ENCODE measurements around the gene GDPD5.
"Not testable (repeated sequence)": the region's sequence is repeated elsewhere in the genome, so short reads cannot be mapped to it uniquely, and the experiment has no call there.

GDPD5 gene

DNA sequence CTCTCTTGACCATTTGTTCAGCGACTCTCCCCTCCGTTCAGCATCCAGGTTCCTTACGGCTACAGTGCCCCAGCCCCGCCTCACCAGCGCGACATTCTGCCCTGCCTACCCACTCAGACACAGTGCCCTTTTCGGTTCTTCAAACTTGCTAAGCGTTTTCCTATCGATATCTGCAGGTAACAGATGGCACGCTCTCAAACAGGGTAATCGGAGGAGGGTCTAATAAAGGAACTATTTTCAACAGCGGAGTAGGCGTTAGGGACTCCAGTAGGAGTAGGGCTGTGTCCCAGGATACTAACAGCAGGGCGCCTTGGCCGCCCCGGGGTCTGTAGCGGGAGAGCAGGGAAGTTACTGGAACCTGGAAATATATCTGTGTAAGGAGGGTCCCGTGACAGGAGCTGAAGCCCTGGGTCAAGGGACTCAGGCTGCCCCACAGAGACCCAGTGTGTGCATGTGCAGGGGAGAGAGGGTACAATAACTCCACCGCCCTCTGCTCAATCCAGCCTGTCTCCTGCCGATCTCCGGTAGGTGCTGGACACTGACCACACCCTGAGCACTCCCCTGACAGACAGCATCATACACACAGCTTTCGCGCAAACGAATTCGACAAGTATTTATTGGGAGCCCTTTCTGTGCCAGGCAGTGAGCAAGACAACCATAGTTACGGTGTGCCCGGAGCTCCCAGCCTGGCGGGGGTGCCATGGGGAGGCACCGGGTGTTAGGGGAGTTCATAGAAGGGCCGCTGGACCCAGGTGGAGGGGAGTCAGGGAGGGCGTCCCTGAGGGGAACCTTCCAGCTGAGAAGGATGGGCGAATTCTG lies 94.8 kb downstream of the GDPD5 start:
- no peak for DNase-seq (ENCODE audit: low read depth in 4 of 4, low spot score in 1 of 4)

DNA sequence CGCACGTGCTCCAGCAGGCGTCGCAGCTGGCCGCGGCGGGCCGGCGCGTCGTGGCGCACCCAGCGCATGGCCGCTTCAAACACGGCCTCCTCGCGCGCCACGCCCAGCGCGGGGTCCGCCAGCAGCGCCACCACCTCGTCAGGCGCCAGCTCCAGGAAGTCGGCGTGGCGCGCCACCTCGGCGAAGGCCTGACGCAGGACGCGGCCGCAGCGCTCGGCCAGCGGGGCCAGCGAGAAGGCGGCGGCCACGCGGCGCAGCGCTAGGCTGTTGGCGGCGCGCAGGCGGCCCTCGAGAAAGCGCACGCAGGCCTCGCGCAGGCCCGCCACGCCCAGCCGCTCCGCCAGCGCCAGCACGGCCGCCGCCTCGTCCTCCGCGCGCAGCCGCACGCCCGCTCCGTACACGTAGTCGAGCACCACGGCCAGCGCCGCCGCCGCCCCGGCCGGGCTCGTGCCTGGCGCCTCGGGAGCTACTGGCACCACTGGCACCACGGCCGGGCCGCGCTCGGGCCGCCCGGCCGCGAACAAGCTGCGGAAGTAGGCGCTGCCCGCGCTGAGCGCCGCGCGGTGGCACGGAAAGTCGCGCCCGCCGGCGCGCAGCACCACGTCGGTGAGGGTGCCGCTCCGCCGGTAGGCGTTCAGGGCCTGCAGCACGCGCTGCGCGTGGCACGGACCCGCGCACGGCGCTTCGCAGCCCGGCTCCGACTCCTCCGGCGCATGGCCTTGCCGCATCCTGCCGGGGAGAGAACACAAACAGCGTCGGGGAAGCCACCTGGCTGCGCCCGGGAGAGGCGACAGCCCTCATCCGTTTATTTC lies 95.6 kb downstream of the GDPD5 start:
- DNase-seq (ENCODE audit: low read depth in 4 of 4, low spot score in 1 of 4) = peak in 3 of 4 experiments; percentile 37 to 44 (median 37)

DNA sequence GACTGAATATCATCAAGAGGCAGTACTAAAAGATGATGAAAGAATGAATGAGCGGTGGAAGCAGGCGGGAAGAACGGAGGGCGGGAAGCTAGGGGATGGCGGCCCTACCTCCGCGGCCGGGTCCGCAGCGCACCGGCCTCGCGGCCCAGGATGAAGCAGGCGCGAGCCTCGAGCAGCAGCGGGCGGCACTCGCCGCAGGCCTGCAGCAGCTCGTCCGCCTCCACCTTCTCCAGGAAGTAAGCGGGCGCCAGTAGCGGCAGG lies 96.2 kb downstream of the GDPD5 start:
- no peak for DNase-seq (ENCODE audit: low read depth in 4 of 4, low spot score in 1 of 4)

DNA sequence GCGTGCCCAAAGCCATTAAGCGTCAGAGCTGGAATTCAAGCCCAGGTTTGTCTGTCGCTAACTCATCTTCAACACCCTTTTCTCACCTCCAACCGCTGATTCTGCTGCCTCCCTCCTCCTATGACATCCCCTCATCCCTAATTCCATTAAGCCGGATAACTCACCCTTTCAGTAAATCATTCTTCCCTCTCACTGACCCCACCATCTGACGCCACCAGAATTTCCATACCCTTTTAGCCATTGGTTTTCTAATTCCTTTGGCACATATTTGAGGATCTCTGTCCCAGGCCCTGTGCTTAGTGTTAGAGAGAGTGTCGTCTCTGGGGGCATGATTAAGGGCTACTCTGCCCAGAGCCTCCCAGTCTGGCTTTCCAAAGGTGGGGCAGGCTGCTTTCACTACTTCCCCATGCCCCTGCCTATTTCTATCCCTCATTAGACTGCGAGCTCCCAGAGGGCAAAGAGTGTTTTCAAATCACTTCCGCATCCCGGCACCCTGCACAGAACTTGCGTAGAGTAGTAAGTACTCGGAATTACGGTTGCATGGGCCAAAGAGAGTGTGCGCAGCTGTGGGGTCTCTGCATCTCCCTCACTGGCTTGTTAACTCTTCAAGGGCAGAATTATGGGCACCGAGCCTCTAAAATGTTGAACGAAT lies 96.6 kb downstream of the GDPD5 start:
- no peak for DNase-seq (ENCODE audit: low read depth in 4 of 4, low spot score in 1 of 4)

DNA sequence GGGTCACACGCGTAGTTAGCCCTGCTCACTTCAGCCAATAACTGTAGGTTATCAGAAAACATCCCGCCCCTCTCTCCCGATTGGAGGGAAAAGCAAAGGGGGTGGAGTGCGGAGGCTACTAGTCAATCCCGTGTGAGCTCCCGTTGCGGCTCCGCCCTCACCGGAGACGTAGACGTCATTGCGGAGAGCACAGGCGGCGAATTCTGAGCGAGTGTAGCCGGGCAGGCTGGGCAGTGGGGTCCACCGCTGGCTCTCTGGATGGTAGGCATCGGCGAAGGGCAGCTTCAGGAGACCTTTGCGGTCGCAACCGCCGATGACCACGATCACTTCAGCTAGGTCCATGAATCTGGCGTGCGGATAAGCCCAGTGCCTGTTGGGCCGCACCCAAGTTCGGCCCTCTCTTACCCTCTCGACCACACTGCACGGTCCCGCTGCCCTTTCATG lies 97.4 kb downstream of the GDPD5 start:
- peak in 2 of 4 experiments; percentile 57 to 69 for DNase-seq (ENCODE audit: low read depth in 4 of 4, low spot score in 1 of 4)

DNA sequence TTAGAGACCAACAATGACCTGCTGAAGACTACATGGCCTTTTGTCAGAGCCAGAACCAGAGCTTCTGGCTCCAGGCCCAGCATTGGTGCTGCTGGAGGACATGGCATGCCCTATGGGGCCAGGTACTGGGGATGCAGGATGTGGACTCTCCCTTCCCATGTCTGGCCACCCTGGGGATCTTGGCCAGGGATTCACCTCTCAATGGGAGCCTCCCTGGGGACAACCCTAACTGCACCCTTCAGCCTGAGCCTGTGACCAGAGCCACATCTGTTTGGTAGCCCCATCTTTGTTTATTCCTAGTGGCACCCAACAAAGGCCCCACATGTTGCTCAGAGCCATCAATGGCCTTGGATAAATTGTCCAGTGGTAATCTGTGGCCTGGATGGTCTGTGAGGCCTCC lies 98.6 kb downstream of the GDPD5 start:
- no peak for DNase-seq (ENCODE audit: low read depth in 4 of 4, low spot score in 1 of 4)

DNA sequence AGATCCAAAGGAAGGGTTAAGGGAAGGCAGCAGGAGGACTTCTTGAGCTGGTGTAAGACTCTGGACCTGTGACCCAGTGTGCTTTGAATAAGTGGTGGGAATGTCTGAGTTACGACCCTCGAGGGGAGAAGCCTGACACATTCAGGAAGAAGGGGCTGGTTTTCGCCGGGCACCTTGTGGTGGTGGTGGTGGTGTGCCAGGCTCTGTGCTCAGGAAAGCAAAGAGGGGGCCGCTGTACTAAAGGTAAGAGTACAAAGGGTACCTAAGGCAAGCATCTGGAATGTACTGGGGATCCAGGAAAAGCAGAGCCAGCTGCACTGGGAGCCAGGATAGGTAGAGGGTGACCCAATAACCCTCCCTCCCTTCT lies 99.0 kb downstream of the GDPD5 start:
- no peak for DNase-seq (ENCODE audit: low read depth in 4 of 4, low spot score in 1 of 4)

DNA sequence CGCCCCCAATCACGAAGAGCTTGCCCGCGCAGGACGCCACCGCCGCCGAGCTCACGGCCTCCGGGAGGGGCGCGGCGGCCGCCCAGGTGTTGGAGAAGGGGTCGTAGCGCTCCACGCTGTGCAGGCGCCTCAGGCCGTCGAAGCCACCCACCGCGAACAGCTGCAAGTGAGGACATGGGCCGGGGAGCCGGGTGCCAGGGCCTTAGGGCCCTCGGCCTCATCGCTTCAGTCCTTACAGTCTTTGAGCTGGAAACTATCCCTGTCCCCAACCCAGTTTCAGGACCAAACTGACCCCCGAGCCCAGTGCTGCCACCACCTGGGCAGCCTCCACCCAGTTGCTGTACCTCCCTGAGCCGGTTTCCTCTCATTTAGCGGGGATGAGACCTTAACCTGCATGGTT lies 100.3 kb downstream of the GDPD5 start:
- no peak for DNase-seq (ENCODE audit: low read depth in 4 of 4, low spot score in 1 of 4)

DNA sequence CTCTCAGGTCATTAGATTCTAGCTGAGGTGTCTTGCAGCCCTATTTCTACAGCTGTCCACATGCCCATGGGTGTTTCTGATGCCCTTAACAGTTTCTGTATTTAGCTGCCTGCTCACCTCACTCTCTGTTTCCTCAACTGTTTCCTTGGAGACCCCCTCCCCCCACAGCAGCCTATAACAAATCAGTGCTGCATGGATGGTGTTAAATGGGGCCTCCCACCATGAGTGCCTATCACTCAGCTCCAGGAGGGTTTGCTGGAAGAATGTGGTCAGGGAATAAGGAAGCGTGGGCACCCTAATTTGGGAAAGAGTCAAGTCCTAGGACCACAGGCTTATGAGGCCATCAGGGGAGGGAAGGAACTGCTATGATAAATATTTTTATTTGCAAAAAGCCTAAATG lies 101.3 kb downstream of the GDPD5 start:
- DNase-seq (ENCODE audit: low read depth in 4 of 4, low spot score in 1 of 4) = no peak

DNA sequence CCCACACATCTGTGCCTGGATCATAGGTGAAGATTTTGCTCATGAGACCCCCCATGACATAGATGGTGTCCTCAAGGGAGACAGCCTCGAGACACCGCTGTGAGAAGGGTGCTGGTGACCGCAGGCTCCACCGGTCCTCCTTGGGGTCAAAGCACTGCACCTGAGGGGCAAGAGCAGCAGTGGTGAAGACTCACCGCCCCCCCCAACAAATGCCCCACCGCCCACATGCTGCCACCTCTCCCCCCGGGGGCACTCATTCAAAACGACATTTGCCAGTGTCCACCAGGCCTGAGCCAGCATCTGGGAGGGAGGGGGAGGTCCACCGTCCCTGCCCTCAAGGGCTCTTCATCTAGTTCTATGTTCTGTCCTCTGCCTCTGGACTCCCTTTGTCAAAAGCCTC lies 102.0 kb downstream of the GDPD5 start:
- DNase-seq (ENCODE audit: low read depth in 4 of 4, low spot score in 1 of 4) = no peak

DNA sequence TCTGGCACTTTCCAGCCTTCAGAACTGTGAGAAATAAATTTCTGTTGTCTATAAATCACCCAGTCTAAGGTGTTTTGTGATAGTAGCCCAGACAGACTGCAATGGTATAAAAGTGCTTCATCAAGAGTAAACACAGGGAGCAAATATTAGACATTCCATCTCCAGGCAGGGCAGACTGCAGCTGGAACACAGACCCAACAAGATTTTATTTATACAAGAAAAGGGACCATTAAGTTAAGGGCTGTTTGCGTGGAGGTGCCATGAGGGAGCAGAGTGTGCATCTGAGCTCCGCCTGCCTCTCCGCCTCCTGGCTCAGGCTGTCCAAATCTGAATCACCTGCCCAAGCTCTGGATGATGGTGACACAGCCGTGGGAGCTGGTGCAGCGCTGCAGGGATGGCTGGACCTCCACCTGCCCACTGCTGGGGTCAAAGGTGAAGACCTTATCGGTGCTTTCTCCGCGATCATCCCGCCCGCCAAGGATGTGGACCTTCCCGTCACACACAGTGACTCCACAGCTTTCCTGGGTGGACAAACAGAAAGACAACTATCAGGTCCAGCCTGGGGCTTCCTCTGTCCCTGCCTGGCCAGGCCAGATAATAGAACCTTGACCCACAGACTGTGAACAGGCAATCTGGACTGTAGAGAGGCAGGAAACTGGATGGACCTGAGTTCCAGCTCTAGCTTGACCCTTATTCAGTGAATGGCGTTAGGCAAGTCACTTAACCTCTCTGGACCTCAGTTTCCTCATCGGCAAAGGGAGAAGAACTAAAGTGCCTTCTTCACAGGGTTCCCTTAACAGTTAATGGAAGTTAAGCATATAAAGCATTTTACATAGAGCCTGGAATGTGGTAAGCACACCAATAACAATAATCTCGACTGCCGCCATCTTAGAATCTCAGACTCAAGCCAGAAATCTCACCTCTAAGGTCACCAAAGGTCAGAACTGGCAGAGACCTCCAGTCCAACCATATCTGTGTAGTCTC lies 103.2 kb downstream of the GDPD5 start:
- DNase-seq (ENCODE audit: low read depth in 4 of 4, low spot score in 1 of 4) = no peak

DNA sequence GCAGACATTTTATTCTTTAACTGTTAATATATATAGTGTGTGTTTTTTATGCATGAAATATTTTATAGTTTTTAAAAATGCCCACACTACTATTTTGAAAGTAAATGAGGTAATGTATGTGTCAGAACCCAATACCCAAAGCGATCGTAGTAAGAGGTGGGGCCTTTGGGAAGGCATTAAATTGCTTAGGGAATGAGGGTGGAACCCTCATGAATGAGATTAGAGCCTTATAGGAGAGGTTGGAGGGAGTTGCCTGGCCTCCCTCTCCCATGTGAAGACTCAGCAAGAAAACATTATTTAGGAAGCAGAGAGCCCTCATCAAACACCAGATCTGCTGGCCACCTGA lies 103.9 kb downstream of the GDPD5 start:
- no peak for DNase-seq (ENCODE audit: low read depth in 4 of 4, low spot score in 1 of 4)

DNA sequence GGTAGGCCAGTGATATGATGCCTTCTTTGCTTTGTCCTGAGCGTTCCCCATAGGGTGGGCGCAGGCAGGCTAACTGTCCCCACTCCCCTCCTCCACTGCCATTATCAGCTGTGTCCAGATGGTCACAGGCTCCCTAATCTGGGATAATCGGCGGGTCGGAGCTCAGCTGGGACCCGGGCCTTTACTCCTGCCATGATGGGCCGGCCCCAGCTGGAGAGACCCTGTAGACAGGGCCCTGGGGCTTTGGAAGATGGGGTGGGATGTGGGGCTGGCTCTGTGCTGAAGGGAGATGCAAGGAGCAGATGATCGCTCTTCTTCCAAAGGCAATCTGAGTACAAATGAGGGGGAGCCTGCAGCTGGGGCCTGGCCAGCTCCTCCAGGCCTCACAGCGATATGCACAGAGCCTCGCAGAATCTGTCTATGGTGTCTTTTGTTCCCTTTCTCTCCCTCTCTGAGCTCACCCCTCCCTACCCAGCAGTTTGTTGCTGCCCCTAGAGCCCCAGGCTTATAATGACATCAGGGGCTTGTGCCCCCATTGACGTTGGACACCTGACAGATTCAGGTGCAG lies 104.6 kb downstream of the GDPD5 start:
- DNase-seq (ENCODE audit: low read depth in 4 of 4, low spot score in 1 of 4) = no peak

DNA sequence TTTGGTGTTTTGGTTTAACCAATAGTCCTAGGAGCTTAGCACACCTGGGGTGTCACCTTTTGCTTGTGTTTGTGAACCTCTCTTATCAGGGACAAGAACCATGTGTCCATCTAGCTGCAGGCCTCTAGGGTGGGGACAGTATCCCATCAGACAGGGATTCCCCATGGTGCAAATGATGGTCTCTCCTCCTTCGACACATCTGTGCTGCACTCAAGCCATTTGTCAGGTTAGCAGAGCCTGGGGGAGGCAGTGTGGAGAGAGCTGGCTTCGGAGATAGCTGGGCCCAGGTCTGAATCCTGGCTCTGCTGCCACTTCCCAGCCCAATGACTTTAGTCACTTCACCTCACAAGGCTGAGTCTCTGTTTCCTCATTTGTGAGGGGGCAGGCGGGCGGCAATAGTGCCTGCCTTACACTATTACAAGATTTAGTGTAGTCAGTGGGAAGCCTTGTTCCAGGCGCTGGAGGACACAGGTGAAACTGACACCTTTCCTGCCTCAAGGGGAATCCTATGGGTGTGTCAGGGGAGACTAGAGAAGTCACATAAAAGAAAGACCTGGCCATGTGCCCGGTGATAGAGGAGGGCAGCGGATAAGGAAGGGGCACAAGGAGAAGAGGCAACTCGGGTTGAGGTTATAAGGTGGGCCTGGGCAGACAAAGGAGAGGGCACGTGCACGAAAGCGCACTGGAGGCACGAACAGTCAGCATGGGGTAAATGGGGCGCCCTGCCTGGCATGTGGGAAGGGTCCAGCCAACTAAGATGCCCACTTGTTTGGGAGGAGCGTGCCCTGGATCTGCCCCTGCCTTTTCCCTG lies 105.3 kb downstream of the GDPD5 start:
- DNase-seq (ENCODE audit: low read depth in 4 of 4, low spot score in 1 of 4) = no peak

DNA sequence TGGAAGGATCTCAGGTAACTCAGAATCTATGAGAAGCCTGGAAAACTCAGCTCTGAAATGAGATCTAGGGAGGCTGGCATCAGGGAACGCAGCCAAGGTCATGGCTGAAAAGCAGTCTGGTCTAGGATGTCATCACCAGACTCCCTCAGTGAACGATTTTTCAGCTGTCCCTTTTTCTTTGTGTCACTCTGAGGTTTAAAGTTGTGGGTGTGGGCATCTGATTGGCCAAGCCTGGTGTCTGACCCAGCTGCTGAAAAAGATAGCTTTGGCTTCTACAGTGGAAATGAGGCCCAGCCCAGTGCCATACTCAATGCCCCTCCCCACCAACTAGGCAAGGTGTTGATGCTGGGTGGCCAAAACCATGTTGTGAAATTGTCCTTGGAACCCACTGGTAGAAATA lies 111.9 kb downstream of the GDPD5 start:
- no peak for DNase-seq (ENCODE audit: low read depth in 4 of 4, low spot score in 1 of 4)

DNA sequence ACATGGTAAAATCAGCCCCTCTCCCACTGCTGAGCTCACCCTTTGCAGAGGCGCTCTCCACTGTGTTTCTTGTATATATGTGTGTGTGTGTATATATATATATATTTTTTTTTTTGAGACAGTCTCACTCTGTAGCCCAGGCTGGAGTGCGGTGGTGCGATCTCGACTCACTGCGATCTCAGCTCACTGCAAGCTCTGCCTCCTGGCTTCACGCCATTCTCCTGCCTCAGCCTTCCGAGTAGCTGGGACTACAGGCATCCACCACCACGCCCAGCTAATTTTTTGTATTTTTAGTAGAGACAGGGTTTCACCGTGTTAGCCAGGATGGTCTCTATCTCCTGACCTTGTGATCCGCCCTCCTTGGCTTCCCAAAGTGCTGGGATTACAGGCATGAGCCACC lies 112.6 kb downstream of the GDPD5 start:
- DNase-seq (ENCODE audit: low read depth in 4 of 4, low spot score in 1 of 4) = not testable (repeated sequence)

DNA sequence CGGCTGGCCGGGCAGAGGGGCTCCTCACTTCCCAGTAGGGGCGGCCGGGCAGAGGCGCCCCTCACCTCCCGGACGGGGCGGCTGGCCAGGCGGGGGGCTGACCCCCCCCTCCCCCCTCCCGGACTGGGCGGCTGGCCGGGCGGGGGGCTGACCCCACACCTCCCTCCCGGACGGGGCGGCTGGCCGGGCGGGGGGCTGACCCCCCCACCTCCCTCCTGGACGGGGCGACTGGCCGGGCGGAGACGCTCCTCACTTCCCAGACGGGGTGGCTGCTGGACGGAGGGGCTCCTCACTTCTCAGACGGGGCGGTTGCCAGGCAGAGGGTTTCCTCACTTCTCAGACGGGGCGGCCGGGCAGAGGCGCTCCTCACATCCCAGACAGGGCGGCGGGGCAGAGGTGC lies 115.8 kb downstream of the GDPD5 start:
- DNase-seq (ENCODE audit: low read depth in 4 of 4, low spot score in 1 of 4) = not testable (repeated sequence)

DNA sequence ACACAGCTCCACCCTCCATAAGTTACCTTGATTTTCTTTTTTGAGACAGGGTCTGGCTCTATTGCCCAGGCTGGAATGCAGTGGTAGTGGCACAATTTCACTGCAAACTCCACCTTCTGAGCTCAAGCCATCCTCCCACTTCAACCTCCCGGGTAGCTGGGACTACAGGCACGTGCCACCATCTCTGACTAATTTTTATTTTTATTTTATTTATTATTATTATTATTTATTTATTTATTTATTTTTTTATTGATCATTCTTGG lies 116.9 kb downstream of the GDPD5 start:
- DNase-seq (ENCODE audit: low read depth in 4 of 4, low spot score in 1 of 4) = no peak

DNA sequence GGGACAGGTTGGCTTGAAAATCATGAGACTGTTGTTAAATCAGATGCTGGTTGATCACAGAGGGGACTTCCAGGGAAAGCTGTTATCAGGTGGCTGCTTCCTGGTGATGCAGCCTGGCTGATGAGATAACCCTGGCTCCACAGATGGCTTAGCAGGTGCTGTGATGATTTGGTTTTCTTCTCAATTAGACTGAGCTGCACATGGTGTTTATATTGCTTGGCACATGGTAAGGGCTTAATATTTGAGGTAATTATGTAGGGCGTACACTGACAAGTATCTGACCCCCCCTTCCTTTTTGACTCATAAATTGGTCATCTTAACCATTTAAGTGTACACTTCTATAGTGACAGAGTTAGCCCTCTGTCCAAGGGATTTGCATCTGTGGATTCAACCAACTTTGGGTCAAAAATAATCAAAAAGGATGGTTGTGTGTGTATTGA lies 119.4 kb downstream of the GDPD5 start:
- no peak for DNase-seq (ENCODE audit: low read depth in 4 of 4, low spot score in 1 of 4)

DNA sequence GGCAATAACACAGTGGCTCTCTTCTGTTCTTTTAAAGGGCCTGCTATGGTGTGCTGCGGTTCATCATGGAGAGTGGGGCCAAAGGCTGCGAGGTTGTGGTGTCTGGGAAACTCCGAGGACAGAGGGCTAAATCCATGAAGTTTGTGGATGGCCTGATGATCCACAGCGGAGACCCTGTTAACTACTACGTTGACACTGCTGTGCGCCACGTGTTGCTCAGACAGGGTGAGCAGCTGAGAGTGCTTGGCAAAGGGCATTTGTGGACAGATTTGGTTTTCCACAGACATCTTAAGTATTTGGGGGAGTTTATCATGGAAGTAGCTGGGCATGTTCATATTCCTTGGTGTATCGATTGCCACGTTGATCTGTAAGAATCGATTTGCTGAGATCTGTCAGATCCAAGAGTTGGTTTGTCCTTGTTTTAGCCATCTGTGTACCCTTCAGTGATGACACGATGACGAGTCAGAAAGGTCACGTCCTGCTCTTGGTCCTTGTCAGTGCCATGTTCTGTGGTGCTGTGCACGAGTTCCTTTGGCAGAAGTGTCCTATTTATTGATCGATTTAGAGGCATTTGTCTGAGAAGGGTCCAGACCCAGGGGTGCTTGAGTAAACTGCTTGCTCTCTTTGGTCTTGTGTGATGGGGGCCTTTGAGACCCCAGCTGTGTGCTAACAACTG lies 121.6 kb downstream of the GDPD5 start:
- DNase-seq (ENCODE audit: low read depth in 4 of 4, low spot score in 1 of 4) = no peak

Data from stimulated activated CD4-positive, alpha-beta T cell treated with anti-CD3 and anti-CD28 coated beads, Interleukin-1b, Interleukin-23, amount 100 ng/mL, for 24 hours (primary cell).